Midbrain (tissue), 1 donor: Measurements from ENCODE around the gene DYNC1I1.

ENCODE experiments used
- DNase-seq: peaks from one replicate; lab custom pipeline; 2025; lab: John Stamatoyannopoulos, UW

Gene DYNC1I1

GRCh38 chr7:95963446-95963990, 191.2 kb downstream of the DYNC1I1 start:
- peak; percentile 12 for DNase-seq

GRCh38 chr7:95971716-95972115, 199.4 kb downstream of the DYNC1I1 start:
- DNase-seq: no peak

- no peak for DNase-seq
Measured at GRCh38 chr7:95972523-95972922, 200.2 kb downstream of the DYNC1I1 start.

- DNase-seq: no peak
Measured at GRCh38 chr7:95974108-95974507, 201.8 kb downstream of the DYNC1I1 start.

- no peak for DNase-seq
Measured at GRCh38 chr7:95976369-95977060, 204.2 kb downstream of the DYNC1I1 start.

- DNase-seq: no peak
Measured at GRCh38 chr7:95977994-95978393, 205.6 kb downstream of the DYNC1I1 start.

GRCh38 chr7:95980167-95980566, 207.8 kb downstream of the DYNC1I1 start:
- no peak for DNase-seq

- DNase-seq: no peak
Measured at GRCh38 chr7:95980706-95981105, 208.4 kb downstream of the DYNC1I1 start.

GRCh38 chr7:95986178-95986764, 213.9 kb downstream of the DYNC1I1 start:
- no peak for DNase-seq

- no peak for DNase-seq
Measured at GRCh38 chr7:95989301-95989700, 216.9 kb downstream of the DYNC1I1 start.

- DNase-seq: no peak
Measured at GRCh38 chr7:95993380-95993779, 221.0 kb downstream of the DYNC1I1 start.

GRCh38 chr7:95996174-95996573, 223.8 kb downstream of the DYNC1I1 start:
- DNase-seq: no peak

- no peak for DNase-seq
Measured at GRCh38 chr7:95996886-95997285, 224.5 kb downstream of the DYNC1I1 start.

GRCh38 chr7:95997632-95998031, 225.3 kb downstream of the DYNC1I1 start:
- no peak for DNase-seq

- DNase-seq: no peak
Measured at GRCh38 chr7:95999481-95999880, 227.1 kb downstream of the DYNC1I1 start.

- no peak for DNase-seq
Measured at GRCh38 chr7:96004578-96004977, 232.2 kb downstream of the DYNC1I1 start.

- DNase-seq: no peak
Measured at GRCh38 chr7:96005271-96005670, 232.9 kb downstream of the DYNC1I1 start.

- no peak for DNase-seq
Measured at GRCh38 chr7:96009148-96009547, 236.8 kb downstream of the DYNC1I1 start.

- no peak for DNase-seq
Measured at GRCh38 chr7:96013836-96014235, 241.5 kb downstream of the DYNC1I1 start.

- DNase-seq: no peak
Measured at GRCh38 chr7:96014617-96015016, 242.3 kb downstream of the DYNC1I1 start.

GRCh38 chr7:96016056-96016586, 243.8 kb downstream of the DYNC1I1 start:
- DNase-seq: no peak

GRCh38 chr7:96016735-96017134, 244.4 kb downstream of the DYNC1I1 start:
- no peak for DNase-seq

- DNase-seq: no peak
Measured at GRCh38 chr7:96017877-96018276, 245.5 kb downstream of the DYNC1I1 start.
